ENCODE measurements around the gene ZMYM2. TPM values are rescaled to one million over a fixed set of nuclear protein-coding genes. Genes with fewer than 3 reads are reported as not detected.
"Not testable (repeated sequence)": the region's sequence is repeated elsewhere in the genome, so short reads cannot be mapped to it uniquely, and the experiment has no call there.

ZMYM2 gene
- total RNA-seq, 4 donors from 2014 or later = 33.4 to 91.1 (median 63.6) TPM

- Histone ChIP-seq H3K4me1 (no peaks in the 10 kb centered on the region), H3K9me3 (no peaks in the 10 kb centered on the region), H3K4me3 (no peak overlapping the region), H3K36me3 (peaks cover 0 to 31% (median 6%) of the 10 kb centered on the region in 4 donors), H3K27me3 (no peaks in the 10 kb centered on the region), H3K27ac (no peak overlapping the region)
- intact Hi-C loops (cut with DNase I; ENCODE audit: low total_unique reads) (no loop called here), in situ Hi-C loops (cut with MboI; ENCODE audit: low pct_ligation_motif_present in 1 of 4, low pct_unique_long_range_greater_than_20kb in 1 of 4, low sequenced_read_pairs in 3 of 4) (no loop called here)
- no peak for DNase-seq
- no peak for TF ChIP-seq POLR2A (IDR thresholded peaks at IDR 0.05)
- no peak for TF ChIP-seq POLR2AphosphoS5 (IDR thresholded peaks at IDR 0.05)
- TF ChIP-seq CTCF (IDR thresholded peaks at IDR 0.05) = no peak
- no peak for TF ChIP-seq EP300 (IDR thresholded peaks at IDR 0.05; ENCODE audit: low read depth)
- WGBS, 2 donors (ENCODE audit: low coverage in 1 of 2) = 82 to 100% methylated on average over 2 of the region's 2 CpGs
Observed at GRCh38 chr13:20024702-20025101, 66.2 kb downstream of the ZMYM2 start.

- no peaks in the 10 kb centered on the region for H3K4me1 ChIP-seq
- no peaks in the 10 kb centered on the region for H3K9me3 ChIP-seq
- WGBS, 2 donors (ENCODE audit: low coverage in 1 of 2) = 89 to 100% methylated on average over 2 to 4 of the region's 4 CpGs
- DNase-seq = no peak
- TF ChIP-seq CTCF (IDR thresholded peaks at IDR 0.05) = no peak
- TF ChIP-seq POLR2AphosphoS5 (IDR thresholded peaks at IDR 0.05) = no peak
- TF ChIP-seq EP300 (IDR thresholded peaks at IDR 0.05; ENCODE audit: low read depth) = no peak
- no peak for TF ChIP-seq POLR2A (IDR thresholded peaks at IDR 0.05)
- no peak overlapping the region for H3K4me3 ChIP-seq
- in situ Hi-C loops (cut with MboI; ENCODE audit: low pct_ligation_motif_present in 1 of 4, low pct_unique_long_range_greater_than_20kb in 1 of 4, low sequenced_read_pairs in 3 of 4) = no loop called here
- H3K36me3 ChIP-seq = peaks cover 0 to 33% (median 15%) of the 10 kb centered on the region in 4 donors
- H3K27me3 ChIP-seq = no peaks in the 10 kb centered on the region
- intact Hi-C loops (cut with DNase I; ENCODE audit: low total_unique reads) = no loop called here
- no peak overlapping the region for H3K27ac ChIP-seq
Observed at GRCh38 chr13:20028953-20029352, 70.4 kb downstream of the ZMYM2 start.

- intact Hi-C loops (cut with DNase I; ENCODE audit: low total_unique reads) = no loop called here
- Histone ChIP-seq H3K4me1 (no peaks in the 10 kb centered on the region), H3K27me3 (no peaks in the 10 kb centered on the region), H3K9me3 (no peaks in the 10 kb centered on the region), H3K27ac (no peak overlapping the region), H3K4me3 (no peak overlapping the region), H3K36me3 (peaks cover 0 to 58% (median 25%) of the 10 kb centered on the region in 4 donors)
- no peak for TF ChIP-seq POLR2A (IDR thresholded peaks at IDR 0.05)
- TF ChIP-seq POLR2AphosphoS5 (IDR thresholded peaks at IDR 0.05) = no peak
- TF ChIP-seq EP300 (IDR thresholded peaks at IDR 0.05; ENCODE audit: low read depth) = no peak
- no peak for TF ChIP-seq CTCF (IDR thresholded peaks at IDR 0.05)
- in situ Hi-C loops (cut with MboI; ENCODE audit: low pct_ligation_motif_present in 1 of 4, low pct_unique_long_range_greater_than_20kb in 1 of 4, low sequenced_read_pairs in 3 of 4) = no loop called here
- 86 to 100% methylated on average over 1 of the region's 1 CpG for WGBS, 2 donors (ENCODE audit: low coverage in 1 of 2)
- no peak for DNase-seq
Observed at GRCh38 chr13:20033486-20033885, 75.0 kb downstream of the ZMYM2 start.

GRCh38 chr13:20035130-20035529 is 76.6 kb downstream of the ZMYM2 start:
- Histone ChIP-seq H3K36me3 (peaks cover 0 to 58% (median 29%) of the 10 kb centered on the region in 4 donors), H3K9me3 (no peaks in the 10 kb centered on the region), H3K27me3 (no peaks in the 10 kb centered on the region), H3K4me1 (no peaks in the 10 kb centered on the region), H3K4me3 (no peak overlapping the region), H3K27ac (no peak overlapping the region)
- intact Hi-C loops (cut with DNase I; ENCODE audit: low total_unique reads) = no loop called here
- WGBS, 2 donors (ENCODE audit: low coverage in 1 of 2) = 83 to 85% methylated on average over 4 of the region's 4 CpGs
- TF ChIP-seq POLR2A (IDR thresholded peaks at IDR 0.05) = no peak
- no peak for TF ChIP-seq POLR2AphosphoS5 (IDR thresholded peaks at IDR 0.05)
- TF ChIP-seq EP300 (IDR thresholded peaks at IDR 0.05; ENCODE audit: low read depth) = no peak
- DNase-seq = no peak
- in situ Hi-C loops (cut with MboI; ENCODE audit: low pct_ligation_motif_present in 1 of 4, low pct_unique_long_range_greater_than_20kb in 1 of 4, low sequenced_read_pairs in 3 of 4) = no loop called here

- no peak for DNase-seq
- Histone ChIP-seq H3K4me1 (no peaks in the 10 kb centered on the region), H3K9me3 (no peaks in the 10 kb centered on the region), H3K36me3 (peaks cover 0 to 62% (median 22%) of the 10 kb centered on the region in 4 donors), H3K27ac (no peak overlapping the region), H3K27me3 (no peaks in the 10 kb centered on the region), H3K4me3 (no peak overlapping the region)
- TF ChIP-seq POLR2A (IDR thresholded peaks at IDR 0.05) (no peak), POLR2AphosphoS5 (IDR thresholded peaks at IDR 0.05) (no peak), CTCF (IDR thresholded peaks at IDR 0.05) (no peak), EP300 (IDR thresholded peaks at IDR 0.05; ENCODE audit: low read depth) (no peak)
- intact Hi-C loops (cut with DNase I; ENCODE audit: low total_unique reads) (no loop called here), in situ Hi-C loops (cut with MboI; ENCODE audit: low pct_ligation_motif_present in 1 of 4, low pct_unique_long_range_greater_than_20kb in 1 of 4, low sequenced_read_pairs in 3 of 4) (no loop called here)
Observed at GRCh38 chr13:20037908-20038307, 79.4 kb downstream of the ZMYM2 start.

DNA sequence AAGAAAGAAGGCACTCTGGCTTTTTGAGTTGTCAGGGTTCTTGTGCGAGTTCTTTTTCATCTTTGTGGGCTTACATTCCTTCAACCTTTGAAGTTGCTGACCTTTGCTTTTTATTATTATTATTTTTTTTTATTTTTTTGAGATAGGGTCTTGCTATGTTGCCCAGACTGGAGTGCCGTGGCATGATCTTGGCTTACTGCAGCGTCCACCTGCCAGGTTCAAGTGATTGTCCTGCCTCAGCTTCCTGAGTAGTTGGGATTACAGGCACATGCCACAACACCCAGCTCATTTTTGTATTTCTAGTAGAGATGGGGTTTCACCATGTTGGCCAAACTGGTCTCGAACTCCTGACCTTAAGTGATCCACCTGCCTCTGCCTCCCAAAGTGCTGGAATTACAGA is 84.1 kb downstream of the ZMYM2 start:
- H3K4me1 ChIP-seq; in situ Hi-C loops (cut with MboI; ENCODE audit: low pct_ligation_motif_present in 1 of 4, low pct_unique_long_range_greater_than_20kb in 1 of 4, low sequenced_read_pairs in 3 of 4); H3K27ac ChIP-seq; intact Hi-C loops (cut with DNase I; ENCODE audit: low total_unique reads); H3K9me3 ChIP-seq; DNase-seq; H3K4me3 ChIP-seq; H3K27me3 ChIP-seq: not testable (repeated sequence)
- WGBS, 2 donors (ENCODE audit: low coverage in 1 of 2) = 100% methylated on average over 1 to 4 of the region's 4 CpGs
- H3K36me3 ChIP-seq = peaks cover 0 to 36% (median 4%) of the 10 kb centered on the region in 4 donors
